Fibroblast of skin of right quadriceps (primary cell): Measurements from ENCODE around the gene BMPR1A.
"Not testable (repeated sequence)": the region's sequence is repeated elsewhere in the genome, so short reads cannot be mapped to it uniquely, and the experiment has no call there.

Experiments
- DNase-seq: peaks from one replicate; pipeline ENCODE4 v3.0.0-alpha.2; 2013

BMPR1A gene

DNA sequence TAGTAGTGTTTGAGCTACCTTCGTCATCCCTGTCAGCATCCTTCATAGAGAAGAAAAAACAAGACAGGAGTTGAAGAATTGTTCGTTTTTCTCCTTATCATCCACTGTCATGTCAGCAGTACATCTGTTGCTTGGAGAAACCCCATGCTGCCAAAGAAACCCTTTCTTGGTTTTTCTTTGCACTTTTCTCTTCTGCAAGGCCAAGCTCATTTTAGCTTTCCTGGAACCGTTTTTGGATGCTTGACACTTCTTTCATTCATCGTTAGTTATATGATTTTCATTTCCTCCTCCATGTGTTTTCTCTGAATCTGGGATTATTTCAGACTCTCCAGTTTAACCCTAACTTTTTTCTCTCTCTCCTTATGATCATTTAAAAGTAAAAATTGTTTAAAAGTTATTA lies 142.1 kb downstream of the BMPR1A start:
- no peak for DNase-seq

- DNase-seq: no peak
Measured at GRCh38 chr10:86899132-86899531, 142.7 kb downstream of the BMPR1A start.

- peak; percentile 63 for DNase-seq
Measured at GRCh38 chr10:86899670-86900276, 143.4 kb downstream of the BMPR1A start.

DNA sequence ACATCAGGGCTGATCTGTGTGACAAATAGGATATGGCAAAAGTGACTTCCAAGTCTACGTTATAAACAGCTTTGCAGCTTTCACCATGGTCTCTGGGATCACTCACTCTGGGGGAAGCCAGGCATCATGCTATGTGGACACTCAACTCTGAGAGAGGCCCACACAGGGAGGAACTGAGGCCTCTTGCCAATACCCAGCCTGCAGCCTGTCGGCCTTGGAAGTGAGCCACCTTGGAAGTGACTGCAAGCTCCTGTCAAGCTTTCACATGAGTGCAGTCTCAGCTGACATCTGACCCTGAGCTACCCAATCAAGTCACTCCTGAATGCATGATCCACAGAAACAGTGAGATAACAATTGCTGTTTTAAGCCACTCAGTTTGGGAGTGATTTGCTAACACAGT lies 144.5 kb downstream of the BMPR1A start:
- DNase-seq: peak; percentile 4

DNA sequence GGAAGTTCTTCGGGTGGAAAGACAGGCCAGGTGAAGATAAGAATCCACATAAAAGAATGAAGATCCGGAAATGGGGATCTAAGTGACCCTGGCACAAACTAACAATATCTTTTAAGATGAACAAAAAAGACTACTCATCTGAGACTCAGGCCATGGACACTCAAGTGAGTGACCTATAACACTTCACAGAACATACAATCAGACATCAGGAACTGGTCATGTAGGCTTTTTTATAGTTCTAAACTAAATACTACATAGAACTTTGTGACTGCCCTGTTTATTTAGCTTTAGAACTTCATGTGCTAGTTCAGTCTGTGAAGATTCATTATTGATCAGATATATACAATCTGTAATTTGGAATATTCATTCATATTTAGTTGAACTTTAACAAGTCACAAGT lies 148.2 kb downstream of the BMPR1A start:
- no peak for DNase-seq

GRCh38 chr10:86905429-86905828 lies 149.0 kb downstream of the BMPR1A start:
- no peak for DNase-seq

DNA sequence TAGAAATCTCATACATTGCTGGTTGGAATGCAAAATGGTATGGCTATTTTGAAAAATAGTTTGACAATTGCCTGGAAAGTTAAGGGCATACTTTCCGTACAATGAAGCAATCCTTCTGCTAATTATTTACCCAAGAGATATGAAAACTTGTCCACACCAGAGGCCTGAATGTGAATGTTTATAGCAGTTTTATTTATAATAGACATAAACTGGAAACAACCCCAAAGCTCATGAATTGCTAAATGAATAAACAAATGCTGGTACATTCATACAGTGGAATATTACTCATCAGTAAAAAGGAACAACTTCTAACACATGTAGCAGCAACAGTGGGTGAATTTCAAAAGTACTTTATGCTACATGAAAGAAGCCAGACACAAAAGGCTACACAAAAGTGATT lies 158.3 kb downstream of the BMPR1A start:
- DNase-seq: no peak

DNA sequence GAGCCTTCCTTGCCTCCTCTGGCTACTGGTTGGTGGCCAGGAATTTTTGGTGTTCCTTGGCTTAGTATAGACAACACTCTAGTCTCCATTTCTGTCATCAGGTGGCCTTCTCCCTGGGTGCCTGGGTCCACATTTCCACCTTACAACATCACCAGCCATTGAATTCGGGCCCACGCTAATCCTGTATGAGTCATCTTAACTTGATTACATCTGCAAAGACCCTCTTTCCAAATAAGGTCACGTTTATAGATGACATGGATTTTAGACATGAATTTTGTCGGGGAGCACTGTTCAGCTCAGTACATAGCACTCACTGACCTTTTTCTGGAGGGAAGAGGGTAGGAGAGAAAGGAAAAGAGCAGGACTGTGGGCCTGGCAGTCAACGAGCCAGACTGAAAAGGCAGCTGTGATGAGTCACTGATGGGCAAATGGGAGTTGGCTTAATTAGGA lies 161.6 kb downstream of the BMPR1A start:
- peak; percentile 35 for DNase-seq

- DNase-seq: no peak
Measured at GRCh38 chr10:86922553-86922961, 166.1 kb downstream of the BMPR1A start.

DNA sequence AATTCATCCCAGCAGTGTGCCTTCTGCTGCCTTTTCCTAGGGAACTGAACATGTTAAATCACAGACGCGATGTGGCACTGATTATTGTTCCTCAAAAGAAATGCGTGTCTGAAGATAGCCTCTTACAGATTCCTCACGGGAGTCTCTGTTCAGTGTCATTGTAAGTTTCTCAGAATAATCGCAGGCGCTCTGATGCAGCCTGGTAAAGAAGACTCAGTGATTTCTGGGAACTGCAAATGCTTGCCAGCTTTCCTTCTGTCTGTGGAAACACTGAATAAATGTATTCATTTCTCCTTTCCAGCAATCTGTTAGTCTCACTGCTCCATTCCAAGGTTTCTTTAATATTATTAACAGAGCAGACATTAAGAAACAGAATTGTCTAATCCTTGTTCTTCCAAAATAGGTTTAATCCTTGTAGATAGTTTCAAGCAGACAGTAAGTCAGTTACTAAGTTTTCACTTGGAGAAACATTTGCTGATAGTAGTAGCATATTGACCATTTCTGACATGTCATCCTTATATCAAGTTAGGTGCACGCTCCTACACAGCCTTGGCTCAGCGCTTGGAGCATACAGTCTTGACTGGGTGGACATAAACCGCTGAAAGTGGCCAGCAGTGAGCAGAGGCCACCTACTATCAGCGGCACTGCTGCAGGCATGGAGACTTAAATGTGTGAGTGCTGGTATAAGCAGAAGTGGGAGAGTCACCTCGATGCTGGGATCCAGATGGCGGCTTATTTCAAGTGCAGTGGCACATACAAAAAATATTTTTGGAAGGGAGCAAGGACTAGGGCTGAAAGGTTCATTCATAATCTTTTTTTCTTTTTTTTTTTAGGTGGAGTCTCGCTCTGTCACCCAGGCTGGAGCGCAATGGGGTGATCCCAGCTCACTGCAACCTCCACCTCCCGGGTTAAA lies 173.3 kb downstream of the BMPR1A start:
- DNase-seq: no peak

GRCh38 chr10:86931872-86932271 lies 175.5 kb downstream of the BMPR1A start:
- DNase-seq: peak; percentile 46

- DNase-seq: no peak
Measured at GRCh38 chr10:86932674-86933073, 176.3 kb downstream of the BMPR1A start.

GRCh38 chr10:86934162-86934711 lies 177.8 kb downstream of the BMPR1A start:
- DNase-seq: not testable (repeated sequence)

DNA sequence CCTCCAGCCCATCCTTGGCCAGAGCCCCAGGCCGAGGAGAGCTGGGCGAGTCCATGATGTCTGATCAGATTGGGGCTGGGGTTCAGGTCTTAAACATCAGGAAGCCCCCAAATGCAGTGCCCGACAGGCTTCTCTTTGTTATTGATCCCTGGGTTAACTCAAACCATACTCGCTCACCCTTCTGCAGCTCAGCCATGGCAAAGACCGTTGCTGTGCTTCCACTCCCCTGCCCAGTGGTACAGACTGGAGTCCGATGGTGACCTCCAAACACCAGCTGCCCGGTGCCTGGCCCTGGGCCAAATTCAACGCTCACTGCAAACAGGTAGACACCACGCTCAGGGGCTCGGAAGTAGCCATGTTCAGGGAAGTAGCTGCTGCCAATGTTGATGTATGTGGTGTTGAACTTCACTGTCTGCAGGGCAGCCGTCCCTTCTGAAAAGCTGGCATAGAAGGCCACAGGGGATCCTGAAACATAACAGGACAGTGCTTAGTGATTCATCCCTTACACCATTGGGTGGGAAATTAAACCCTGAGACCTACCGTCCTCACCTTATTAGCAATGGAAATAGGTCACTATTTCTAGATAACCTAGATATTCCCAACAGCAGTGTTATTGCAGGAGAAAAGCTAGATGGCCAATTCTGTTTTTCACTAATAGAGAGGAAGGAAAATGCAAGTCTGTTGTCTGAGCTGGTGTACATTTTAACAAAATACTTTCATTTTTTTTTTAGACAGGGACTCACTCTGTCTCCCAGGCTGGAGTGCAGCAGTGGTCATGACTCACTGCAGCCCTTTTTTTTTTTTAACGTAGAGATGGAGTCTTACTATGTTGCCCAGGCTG lies 180.5 kb downstream of the BMPR1A start:
- DNase-seq: peak; percentile 32

GRCh38 chr10:86937502-86938154 lies 181.2 kb downstream of the BMPR1A start:
- no peak for DNase-seq

DNA sequence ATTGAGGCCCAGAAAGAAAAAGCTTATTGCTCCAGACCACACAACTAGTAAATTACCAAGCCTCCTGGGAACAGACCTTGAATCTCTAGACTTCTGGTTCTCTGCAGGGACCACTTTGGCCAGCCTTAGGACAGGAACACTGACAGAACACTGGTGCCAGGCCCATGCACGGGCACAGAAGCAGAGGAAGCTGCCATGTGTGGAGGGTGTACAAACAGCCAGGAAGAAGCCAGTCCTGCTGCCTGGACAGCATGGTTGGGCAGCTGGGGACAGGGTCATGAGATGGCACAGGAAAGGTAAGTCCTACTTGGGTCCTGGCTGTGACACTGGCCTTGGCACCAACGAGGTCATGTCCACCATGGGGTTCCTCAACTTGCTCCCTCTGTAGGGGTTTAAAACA lies 181.8 kb downstream of the BMPR1A start:
- DNase-seq: no peak

GRCh38 chr10:86940076-86940475 lies 183.7 kb downstream of the BMPR1A start:
- not testable (repeated sequence) for DNase-seq

GRCh38 chr10:86940677-86941076 lies 184.3 kb downstream of the BMPR1A start:
- DNase-seq: no peak

- no peak for DNase-seq
Measured at GRCh38 chr10:86941426-86941825, 185.0 kb downstream of the BMPR1A start.

DNA sequence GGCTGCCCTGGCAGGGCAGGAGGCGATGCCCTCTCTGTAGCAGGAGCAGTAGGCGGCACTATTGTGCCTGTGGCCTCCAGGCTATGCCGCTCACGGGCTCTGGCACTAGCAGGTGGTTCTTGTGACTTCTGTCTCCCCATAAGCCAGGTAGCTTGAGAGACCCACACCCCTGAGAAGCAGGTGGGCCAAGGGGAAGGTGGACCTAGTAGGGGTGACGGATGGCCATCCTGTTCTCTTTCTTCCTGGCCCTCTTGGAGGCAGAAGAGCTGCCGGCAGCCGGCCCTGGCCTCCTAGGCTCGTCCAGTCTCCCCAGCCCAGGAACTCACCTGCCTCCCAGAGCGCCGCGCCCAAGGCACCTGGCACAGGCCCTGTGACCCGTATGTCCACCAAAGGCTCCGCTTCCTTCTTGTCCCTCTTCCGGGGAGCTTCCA lies 185.6 kb downstream of the BMPR1A start:
- DNase-seq: no peak

DNA sequence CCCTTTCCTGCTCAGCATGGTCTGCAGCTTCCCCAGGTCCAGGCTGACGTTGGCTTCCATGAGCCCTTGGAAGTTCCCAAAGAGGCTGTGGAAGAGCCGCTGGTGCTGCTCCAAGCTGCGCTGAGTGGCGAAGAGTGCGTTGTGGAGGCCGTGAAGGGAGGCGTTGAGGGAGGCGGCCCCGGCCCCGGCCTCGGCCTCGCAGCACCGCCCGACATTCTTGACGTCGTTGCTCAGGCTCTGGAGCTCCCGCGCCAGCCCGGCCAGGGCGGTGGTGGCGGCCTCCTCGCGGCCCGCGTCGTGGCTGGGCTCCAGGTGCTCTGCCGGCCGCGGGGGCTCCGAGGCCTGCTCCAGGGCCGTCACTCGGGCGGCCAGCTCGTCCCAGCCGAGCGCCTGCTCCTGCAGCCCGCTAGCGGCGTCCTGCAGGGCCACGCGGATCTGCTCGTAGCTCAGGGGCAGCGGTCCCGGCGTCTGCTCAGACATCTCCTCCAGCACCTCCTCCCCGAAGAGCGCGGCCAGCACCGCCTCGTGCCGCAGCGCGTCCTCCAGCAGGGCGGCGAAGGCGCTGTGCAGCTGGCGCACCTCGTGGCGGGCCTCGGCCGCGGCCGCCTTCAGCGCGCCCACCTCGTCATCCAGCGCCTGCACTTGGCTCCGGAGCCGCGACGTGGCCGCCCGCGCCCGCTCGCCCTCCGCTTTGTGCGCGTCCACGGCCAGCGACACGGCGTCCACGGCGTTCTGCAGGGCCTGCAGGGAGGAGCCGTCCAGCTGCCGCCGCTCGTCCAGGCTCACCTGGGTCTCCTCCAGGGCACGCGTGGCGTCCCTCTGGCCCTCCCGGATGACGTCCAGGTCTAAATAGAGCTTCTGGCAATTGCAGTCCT lies 186.3 kb downstream of the BMPR1A start:
- no peak for DNase-seq
